Neural cell (in vitro differentiated cells): ENCODE data around the gene NDOR1.

ENCODE experiments used
- EP300 ChIP-seq: fragments of 450-650 bp; conservative IDR thresholded peaks from 2 replicates; pipeline ENCODE4 v1.6.1; 2014; ENCODE audit warnings: antibody characterized with exemption, mild to moderate bottlenecking, moderate library complexity; ENCODE audit not compliant: poor library complexity, severe bottlenecking
- EZH2 ChIP-seq: fragments of 200-600, 300-800 bp; shearing (Covaris generic), sonication (generic); IDR thresholded peaks from 2 replicates; pipeline ENCODE4 v1.6.1; 2014; ENCODE audit warnings: antibody characterized with exemption, low read length, borderline replicate concordance, mild to moderate bottlenecking; ENCODE audit not compliant: insufficient read depth, poor library complexity, severe bottlenecking
- POLR2AphosphoS5 ChIP-seq: IDR thresholded peaks from 2 replicates; pipeline ENCODE4 v1.6.1; 2012
- TF ChIP-seq, protein P1 (sequence below): fragments of 450-650 bp; IDR thresholded peaks from 2 replicates; pipeline ENCODE4 v1.5.1; 2014; ENCODE audit warnings: antibody characterized with exemption, mild to moderate bottlenecking, moderate library complexity; ENCODE audit not compliant: poor library complexity, severe bottlenecking
- TF ChIP-seq, protein P2 (sequence below): IDR thresholded peaks from 2 replicates; pipeline ENCODE4 v1.6.1; 2012; ENCODE audit warnings: borderline replicate concordance

DNA sequence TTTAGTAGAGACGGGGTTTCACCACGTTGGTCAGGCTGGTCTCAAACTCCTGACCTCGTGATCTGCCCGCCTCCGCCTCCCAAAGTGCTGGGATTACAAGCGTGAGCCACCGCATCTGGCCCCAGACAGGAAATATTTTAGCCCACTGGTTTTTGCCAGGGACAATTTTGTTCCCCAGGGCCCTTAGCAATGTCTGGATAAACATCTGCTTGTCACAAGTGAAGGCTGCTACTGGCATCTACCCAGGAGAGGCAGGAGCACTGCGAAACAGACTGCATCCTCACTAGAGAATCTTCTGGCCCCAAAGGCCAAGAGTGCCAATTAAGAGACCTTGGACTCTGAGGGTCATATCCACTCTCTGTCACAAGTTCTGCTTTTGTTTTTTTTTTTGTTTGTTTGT lies 2.5 kb upstream of the NDOR1 start:
- TF ChIP-seq, protein P1, sequence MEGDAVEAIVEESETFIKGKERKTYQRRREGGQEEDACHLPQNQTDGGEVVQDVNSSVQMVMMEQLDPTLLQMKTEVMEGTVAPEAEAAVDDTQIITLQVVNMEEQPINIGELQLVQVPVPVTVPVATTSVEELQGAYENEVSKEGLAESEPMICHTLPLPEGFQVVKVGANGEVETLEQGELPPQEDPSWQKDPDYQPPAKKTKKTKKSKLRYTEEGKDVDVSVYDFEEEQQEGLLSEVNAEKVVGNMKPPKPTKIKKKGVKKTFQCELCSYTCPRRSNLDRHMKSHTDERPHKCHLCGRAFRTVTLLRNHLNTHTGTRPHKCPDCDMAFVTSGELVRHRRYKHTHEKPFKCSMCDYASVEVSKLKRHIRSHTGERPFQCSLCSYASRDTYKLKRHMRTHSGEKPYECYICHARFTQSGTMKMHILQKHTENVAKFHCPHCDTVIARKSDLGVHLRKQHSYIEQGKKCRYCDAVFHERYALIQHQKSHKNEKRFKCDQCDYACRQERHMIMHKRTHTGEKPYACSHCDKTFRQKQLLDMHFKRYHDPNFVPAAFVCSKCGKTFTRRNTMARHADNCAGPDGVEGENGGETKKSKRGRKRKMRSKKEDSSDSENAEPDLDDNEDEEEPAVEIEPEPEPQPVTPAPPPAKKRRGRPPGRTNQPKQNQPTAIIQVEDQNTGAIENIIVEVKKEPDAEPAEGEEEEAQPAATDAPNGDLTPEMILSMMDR: no peak
- TF ChIP-seq EZH2 (no peak), POLR2AphosphoS5 (no peak), EP300 (no peak)
- TF ChIP-seq, protein P2, sequence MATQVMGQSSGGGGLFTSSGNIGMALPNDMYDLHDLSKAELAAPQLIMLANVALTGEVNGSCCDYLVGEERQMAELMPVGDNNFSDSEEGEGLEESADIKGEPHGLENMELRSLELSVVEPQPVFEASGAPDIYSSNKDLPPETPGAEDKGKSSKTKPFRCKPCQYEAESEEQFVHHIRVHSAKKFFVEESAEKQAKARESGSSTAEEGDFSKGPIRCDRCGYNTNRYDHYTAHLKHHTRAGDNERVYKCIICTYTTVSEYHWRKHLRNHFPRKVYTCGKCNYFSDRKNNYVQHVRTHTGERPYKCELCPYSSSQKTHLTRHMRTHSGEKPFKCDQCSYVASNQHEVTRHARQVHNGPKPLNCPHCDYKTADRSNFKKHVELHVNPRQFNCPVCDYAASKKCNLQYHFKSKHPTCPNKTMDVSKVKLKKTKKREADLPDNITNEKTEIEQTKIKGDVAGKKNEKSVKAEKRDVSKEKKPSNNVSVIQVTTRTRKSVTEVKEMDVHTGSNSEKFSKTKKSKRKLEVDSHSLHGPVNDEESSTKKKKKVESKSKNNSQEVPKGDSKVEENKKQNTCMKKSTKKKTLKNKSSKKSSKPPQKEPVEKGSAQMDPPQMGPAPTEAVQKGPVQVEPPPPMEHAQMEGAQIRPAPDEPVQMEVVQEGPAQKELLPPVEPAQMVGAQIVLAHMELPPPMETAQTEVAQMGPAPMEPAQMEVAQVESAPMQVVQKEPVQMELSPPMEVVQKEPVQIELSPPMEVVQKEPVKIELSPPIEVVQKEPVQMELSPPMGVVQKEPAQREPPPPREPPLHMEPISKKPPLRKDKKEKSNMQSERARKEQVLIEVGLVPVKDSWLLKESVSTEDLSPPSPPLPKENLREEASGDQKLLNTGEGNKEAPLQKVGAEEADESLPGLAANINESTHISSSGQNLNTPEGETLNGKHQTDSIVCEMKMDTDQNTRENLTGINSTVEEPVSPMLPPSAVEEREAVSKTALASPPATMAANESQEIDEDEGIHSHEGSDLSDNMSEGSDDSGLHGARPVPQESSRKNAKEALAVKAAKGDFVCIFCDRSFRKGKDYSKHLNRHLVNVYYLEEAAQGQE: no peak
